Loucy (cell line): ENCODE results near the gene FDX2.
A peak's percentile ranks its signal among the peaks of the same experiment; 100 is the strongest.
"Not testable (repeated sequence)": the region's sequence is repeated elsewhere in the genome, so short reads cannot be mapped to it uniquely, and the experiment has no call there.

Experiments used
- H2AFZ ChIP-seq: fragments of 200-600 bp; sonication (generic); 2 replicates; pipeline ENCODE4 v1.6.0; 2016; ENCODE audit warnings: antibody characterized with exemption, mild to moderate bottlenecking, low read length, moderate library complexity
- H3F3A ChIP-seq: fragments of 200-600 bp; 2 replicates; pipeline ENCODE4 v1.6.0; 2016; ENCODE audit warnings: antibody characterized with exemption, low read depth, mild to moderate bottlenecking
- H3K27me3 ChIP-seq: fragments of 200-600 bp; sonication (generic); 2 replicates; pipeline ENCODE4 v1.6.1; 2014; ENCODE audit warnings: low read length, mild to moderate bottlenecking; ENCODE audit not compliant: insufficient read depth, poor library complexity, severe bottlenecking
- H3K36me3 ChIP-seq: fragments of 200-600 bp; sonication (generic); 2 replicates; pipeline ENCODE4 v1.6.1; 2016; ENCODE audit warnings: low read length; ENCODE audit not compliant: insufficient read depth
- H3K4me1 ChIP-seq: fragments of 200-600 bp; sonication (generic); 2 replicates; pipeline ENCODE4 v1.5.1; 2014; ENCODE audit warnings: low read length, mild to moderate bottlenecking; ENCODE audit not compliant: insufficient read depth, poor library complexity, severe bottlenecking
- H3K4me2 ChIP-seq: fragments of 200-600 bp; sonication (generic); 2 replicates; pipeline ENCODE4 v1.6.0; 2014; ENCODE audit warnings: antibody characterized with exemption, low read length, low read depth, mild to moderate bottlenecking; ENCODE audit not compliant: poor library complexity, severe bottlenecking
- H3K4me3 ChIP-seq: fragments of 200-600 bp; sonication (generic); 2 replicates; pipeline ENCODE4 v1.5.1; 2014; ENCODE audit warnings: low read length, mild to moderate bottlenecking, mixed read lengths; ENCODE audit not compliant: poor library complexity, severe bottlenecking
- H3K79me2 ChIP-seq: fragments of 200-600 bp; sonication (generic); 2 replicates; pipeline ENCODE4 v1.6.1; 2014; ENCODE audit warnings: low read length; ENCODE audit not compliant: insufficient read depth
- H3K9ac ChIP-seq: fragments of 200-600 bp; sonication (generic); 2 replicates; pipeline ENCODE4 v1.6.0; 2014; ENCODE audit warnings: mild to moderate bottlenecking, low read depth, low read length, moderate library complexity; ENCODE audit not compliant: poor library complexity, severe bottlenecking
- H3K9me2 ChIP-seq: fragments of 200-600 bp; sonication (generic); replicated peaks from 2 replicates; pipeline ENCODE4 v1.6.1; 2016; ENCODE audit warnings: low read depth, low read length, mixed read lengths
- H3K9me3 ChIP-seq: fragments of 200-600 bp; sonication (generic); 2 replicates; pipeline ENCODE4 v1.6.1; 2014; ENCODE audit warnings: mild to moderate bottlenecking, antibody characterized with exemption, low read length, low read depth; ENCODE audit not compliant: insufficient read depth
- H4K20me1 ChIP-seq: fragments of 200-600 bp; sonication (generic); 2 replicates; pipeline ENCODE4 v1.6.0; 2014; ENCODE audit warnings: antibody characterized with exemption, low read length, mild to moderate bottlenecking; ENCODE audit not compliant: insufficient read depth, poor library complexity, severe bottlenecking
- EZH2phosphoT487 ChIP-seq: fragments of 200-600 bp; IDR thresholded peaks from 2 replicates; pipeline ENCODE4 v1.6.1; 2018; ENCODE audit warnings: antibody characterized with exemption, mild to moderate bottlenecking, moderate library complexity, borderline replicate concordance
- TF ChIP-seq, protein P1 (sequence below): fragments of 200-600 bp; sonication (generic); conservative IDR thresholded peaks from 2 replicates; pipeline ENCODE4 v1.5.1; 2014; ENCODE audit warnings: mild to moderate bottlenecking, antibody characterized with exemption, low read length

Gene FDX2

DNA sequence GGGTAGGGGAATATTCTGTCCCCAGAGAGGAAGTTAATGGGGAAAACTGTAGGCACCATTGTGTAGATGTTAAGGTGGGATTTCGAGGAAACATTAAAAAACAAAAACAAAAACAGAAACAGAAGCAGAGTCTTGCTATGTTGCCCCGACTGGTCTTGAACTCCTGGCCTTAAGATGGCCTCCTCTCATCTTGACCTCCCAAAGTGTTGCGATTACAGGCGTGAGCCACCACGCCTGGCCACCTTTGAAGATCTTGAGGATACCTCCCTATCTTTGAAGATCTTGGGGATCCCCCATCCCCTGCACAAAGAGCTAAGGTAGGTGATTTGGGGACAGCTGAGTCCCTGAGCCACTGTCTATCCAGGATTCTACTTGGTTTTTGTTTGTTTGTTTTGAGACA, 24.2 kb upstream of the FDX2 start:
- no peak for TF ChIP-seq EZH2phosphoT487
- TF ChIP-seq, protein P1, sequence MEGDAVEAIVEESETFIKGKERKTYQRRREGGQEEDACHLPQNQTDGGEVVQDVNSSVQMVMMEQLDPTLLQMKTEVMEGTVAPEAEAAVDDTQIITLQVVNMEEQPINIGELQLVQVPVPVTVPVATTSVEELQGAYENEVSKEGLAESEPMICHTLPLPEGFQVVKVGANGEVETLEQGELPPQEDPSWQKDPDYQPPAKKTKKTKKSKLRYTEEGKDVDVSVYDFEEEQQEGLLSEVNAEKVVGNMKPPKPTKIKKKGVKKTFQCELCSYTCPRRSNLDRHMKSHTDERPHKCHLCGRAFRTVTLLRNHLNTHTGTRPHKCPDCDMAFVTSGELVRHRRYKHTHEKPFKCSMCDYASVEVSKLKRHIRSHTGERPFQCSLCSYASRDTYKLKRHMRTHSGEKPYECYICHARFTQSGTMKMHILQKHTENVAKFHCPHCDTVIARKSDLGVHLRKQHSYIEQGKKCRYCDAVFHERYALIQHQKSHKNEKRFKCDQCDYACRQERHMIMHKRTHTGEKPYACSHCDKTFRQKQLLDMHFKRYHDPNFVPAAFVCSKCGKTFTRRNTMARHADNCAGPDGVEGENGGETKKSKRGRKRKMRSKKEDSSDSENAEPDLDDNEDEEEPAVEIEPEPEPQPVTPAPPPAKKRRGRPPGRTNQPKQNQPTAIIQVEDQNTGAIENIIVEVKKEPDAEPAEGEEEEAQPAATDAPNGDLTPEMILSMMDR = no peak
- H3K79me2 ChIP-seq = peaks cover 28% of the 10 kb centered on the region
- H3K9me3 ChIP-seq = no peaks in the 10 kb centered on the region
- no peaks in the 10 kb centered on the region for H3K36me3 ChIP-seq
- peak overlapping the region; percentile 90; the same call in 1 of the 2 replicates for H2AFZ ChIP-seq
- H4K20me1 ChIP-seq = peaks cover 2% of the 10 kb centered on the region
- H3F3A ChIP-seq = no peaks in the 10 kb centered on the region
- peak overlapping the region; percentile 88 for H3K4me3 ChIP-seq
- H3K27me3 ChIP-seq = no peaks in the 10 kb centered on the region
- H3K4me2 ChIP-seq = peak overlapping the region; percentile 95
- H3K9ac ChIP-seq = peak overlapping the region; percentile 88
- peaks cover 23% of the 10 kb centered on the region for H3K4me1 ChIP-seq
- no peaks in the 10 kb centered on the region for H3K9me2 ChIP-seq

DNA sequence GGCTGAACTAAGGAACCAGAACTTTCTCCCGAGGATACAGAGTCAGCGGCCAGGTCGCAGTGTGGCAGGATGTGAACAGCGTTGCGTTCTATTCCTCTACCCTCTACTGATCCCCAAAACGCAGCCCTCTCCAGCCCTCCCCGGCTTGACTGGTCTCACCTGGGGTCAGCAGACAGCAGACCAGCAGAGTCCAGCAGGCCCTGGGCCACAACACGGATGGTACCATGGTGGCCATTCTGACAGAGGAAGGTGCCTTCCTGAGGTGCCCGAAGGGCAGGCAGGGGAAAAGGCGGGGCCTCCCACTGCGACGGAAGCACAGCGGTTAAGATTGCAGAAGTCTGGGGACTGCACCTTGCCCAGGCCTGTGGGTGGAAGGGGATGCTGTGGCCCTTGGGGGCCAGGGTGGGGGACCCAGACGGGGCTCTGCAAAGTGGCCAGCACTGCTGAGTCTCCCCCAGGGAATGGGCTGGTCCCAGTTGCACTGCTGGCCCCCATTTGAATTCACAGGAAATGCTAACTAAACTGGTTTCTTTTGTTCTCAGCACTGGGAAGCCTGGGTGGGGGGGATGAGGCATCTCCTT, 23.7 kb upstream of the FDX2 start, which contains the start of gene ICAM3:
TSS of gene ICAM3 (minus strand) at position 245 of the 581 bp plus-strand sequence. CDS start at position 235, 10 bp downstream.
- Histone ChIP-seq H3K79me2 (peaks cover 33% of the 10 kb centered on the region), H2AFZ (peak within 1 kb of the TSS; percentile 90), H3F3A (no peaks in the 10 kb centered on the region), H3K9me3 (no peaks in the 10 kb centered on the region), H3K4me3 (peak within 1 kb of the TSS; percentile 88), H3K4me2 (peak within 1 kb of the TSS; percentile 95), H4K20me1 (peaks cover 4% of the 10 kb centered on the region), H3K4me1 (peaks cover 24% of the 10 kb centered on the region), H3K27me3 (no peaks in the 10 kb centered on the region), H3K36me3 (no peaks in the 10 kb centered on the region), H3K9ac (peak within 1 kb of the TSS; percentile 88), H3K9me2 (no peaks in the 10 kb centered on the region)
- TF ChIP-seq EZH2phosphoT487 = no peak
- TF ChIP-seq, protein P1 = no peak

DNA sequence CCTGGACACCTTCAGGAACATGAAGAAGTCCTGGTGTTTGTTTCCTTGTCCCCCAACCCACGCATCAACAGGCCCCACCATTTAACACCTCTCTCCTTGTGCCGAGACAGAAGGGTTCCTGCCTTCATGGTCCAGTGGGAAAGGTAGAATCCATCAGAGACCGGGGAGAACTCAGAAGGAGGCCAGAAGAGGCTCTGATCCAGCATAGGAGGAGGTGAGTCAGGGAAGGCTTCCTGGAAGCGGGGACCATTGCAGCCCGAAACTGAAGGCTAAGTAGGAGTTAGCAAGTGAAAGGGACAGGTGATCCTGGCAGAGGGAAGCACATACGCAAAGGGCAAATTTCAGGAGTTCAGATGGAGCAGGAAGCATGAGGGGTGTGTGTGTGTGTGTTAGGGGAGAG, 23.1 kb upstream of the FDX2 start:
- Histone ChIP-seq H2AFZ (peak overlapping the region; percentile 90), H3K4me1 (peaks cover 29% of the 10 kb centered on the region), H3K4me2 (peak overlapping the region; percentile 95), H3K9me2 (no peaks in the 10 kb centered on the region), H3K79me2 (peaks cover 39% of the 10 kb centered on the region), H3K36me3 (no peaks in the 10 kb centered on the region), H4K20me1 (peaks cover 9% of the 10 kb centered on the region), H3F3A (0 out of 2 replicates have a peak, but pooled peaks cover 4% of the 10 kb centered on the region), H3K27me3 (no peaks in the 10 kb centered on the region), H3K9me3 (no peaks in the 10 kb centered on the region), H3K9ac (peak overlapping the region; percentile 88), H3K4me3 (peak overlapping the region; percentile 88)
- TF ChIP-seq, protein P1 = no peak
- TF ChIP-seq EZH2phosphoT487 = no peak

DNA sequence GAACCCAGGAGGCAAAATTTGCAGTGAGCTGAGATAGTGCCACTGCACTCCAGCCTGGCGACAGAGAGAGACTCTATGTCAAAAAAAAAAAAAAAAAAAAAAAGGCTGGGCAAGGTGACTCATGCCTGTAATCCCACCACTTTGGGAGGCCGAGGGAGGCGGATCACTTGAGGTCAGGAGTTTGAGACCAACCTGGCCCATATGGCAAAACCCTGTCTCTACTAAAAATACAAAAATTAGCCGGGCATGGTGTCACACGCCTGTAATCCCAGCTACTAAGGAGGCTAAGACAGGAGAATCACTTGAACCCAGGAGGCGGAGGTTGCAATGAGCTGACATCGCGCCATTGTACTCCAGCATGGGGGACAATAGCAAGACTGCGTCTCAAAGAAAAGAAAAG, 20.9 kb upstream of the FDX2 start:
- H3K4me1 ChIP-seq = peaks cover 36% of the 10 kb centered on the region
- not testable (repeated sequence) for H2AFZ ChIP-seq, H3K27me3 ChIP-seq, H3K4me2 ChIP-seq, H3K9me2 ChIP-seq, H3K4me3 ChIP-seq, H3K36me3 ChIP-seq, H3K9me3 ChIP-seq, H3F3A ChIP-seq, H3K9ac ChIP-seq
- peaks cover 22% of the 10 kb centered on the region for H4K20me1 ChIP-seq
- H3K79me2 ChIP-seq = peaks cover 53% of the 10 kb centered on the region
